ENCODE results near the gene SGO2. TPM values are rescaled to one million over a fixed set of nuclear protein-coding genes. Genes with fewer than 3 reads are reported as not detected.
"Not testable (repeated sequence)": the region's sequence is repeated elsewhere in the genome, so short reads cannot be mapped to it uniquely, and the experiment has no call there.

The SGO2 gene
- polyA plus RNA-seq, 2 donors: 1.3 to 2.5 TPM

GRCh38 chr2:200600549-200601225, 74.7 kb downstream of the SGO2 start:
- Histone ChIP-seq H3K36me3 (ENCODE audit: control insufficient read depth in 2 of 2, insufficient read depth in 2 of 2, low read length in 1 of 2) (no peaks in the 10 kb centered on the region), H3K4me3 (ENCODE audit: low read depth in 1 of 2, low read length in 2 of 2) (no peak overlapping the region), H3K4me1 (ENCODE audit: control insufficient read depth in 2 of 2, insufficient read depth in 2 of 2, low read length in 1 of 2) (no peaks in the 10 kb centered on the region), H3K27me3 (ENCODE audit: control insufficient read depth in 1 of 2, insufficient read depth in 2 of 2, low read length in 2 of 2) (no peaks in the 10 kb centered on the region), H3K27ac (ENCODE audit: low read depth in 2 of 2, low read length in 1 of 2) (no peak overlapping the region), H3K9me3 (ENCODE audit: control insufficient read depth in 2 of 2, insufficient read depth in 1 of 2, low read depth in 1 of 2, low read length in 1 of 2) (no peaks in the 10 kb centered on the region)
- 75 to 77% methylated on average over 7 of the region's 7 CpGs for WGBS, 2 donors

- Histone ChIP-seq H3K27ac (ENCODE audit: low read depth in 2 of 2, low read length in 1 of 2) (no peak overlapping the region), H3K36me3 (ENCODE audit: control insufficient read depth in 2 of 2, insufficient read depth in 2 of 2, low read length in 1 of 2) (no peaks in the 10 kb centered on the region), H3K27me3 (ENCODE audit: control insufficient read depth in 1 of 2, insufficient read depth in 2 of 2, low read length in 2 of 2) (no peaks in the 10 kb centered on the region), H3K4me1 (ENCODE audit: control insufficient read depth in 2 of 2, insufficient read depth in 2 of 2, low read length in 1 of 2) (no peaks in the 10 kb centered on the region), H3K4me3 (ENCODE audit: low read depth in 1 of 2, low read length in 2 of 2) (no peak overlapping the region), H3K9me3 (ENCODE audit: control insufficient read depth in 2 of 2, insufficient read depth in 1 of 2, low read depth in 1 of 2, low read length in 1 of 2) (no peaks in the 10 kb centered on the region)
- WGBS, 2 donors: 93 to 94% methylated on average over 4 of the region's 4 CpGs
These were observed 76.6 kb downstream of the SGO2 start for GRCh38 chr2:200602584-200602983.

GRCh38 chr2:200603972-200604371, 78.0 kb downstream of the SGO2 start:
- Histone ChIP-seq H3K36me3 (ENCODE audit: control insufficient read depth in 2 of 2, insufficient read depth in 2 of 2, low read length in 1 of 2) (no peaks in the 10 kb centered on the region), H3K27me3 (ENCODE audit: control insufficient read depth in 1 of 2, insufficient read depth in 2 of 2, low read length in 2 of 2) (no peaks in the 10 kb centered on the region), H3K9me3 (ENCODE audit: control insufficient read depth in 2 of 2, insufficient read depth in 1 of 2, low read depth in 1 of 2, low read length in 1 of 2) (no peaks in the 10 kb centered on the region), H3K4me1 (ENCODE audit: control insufficient read depth in 2 of 2, insufficient read depth in 2 of 2, low read length in 1 of 2) (peaks cover 0 to 2% of the 10 kb centered on the region in 2 donors), H3K4me3 (ENCODE audit: low read depth in 1 of 2, low read length in 2 of 2) (no peak overlapping the region), H3K27ac (ENCODE audit: low read depth in 2 of 2, low read length in 1 of 2) (no peak overlapping the region)
- 52 to 74% methylated on average over 3 of the region's 3 CpGs for WGBS, 2 donors

DNA sequence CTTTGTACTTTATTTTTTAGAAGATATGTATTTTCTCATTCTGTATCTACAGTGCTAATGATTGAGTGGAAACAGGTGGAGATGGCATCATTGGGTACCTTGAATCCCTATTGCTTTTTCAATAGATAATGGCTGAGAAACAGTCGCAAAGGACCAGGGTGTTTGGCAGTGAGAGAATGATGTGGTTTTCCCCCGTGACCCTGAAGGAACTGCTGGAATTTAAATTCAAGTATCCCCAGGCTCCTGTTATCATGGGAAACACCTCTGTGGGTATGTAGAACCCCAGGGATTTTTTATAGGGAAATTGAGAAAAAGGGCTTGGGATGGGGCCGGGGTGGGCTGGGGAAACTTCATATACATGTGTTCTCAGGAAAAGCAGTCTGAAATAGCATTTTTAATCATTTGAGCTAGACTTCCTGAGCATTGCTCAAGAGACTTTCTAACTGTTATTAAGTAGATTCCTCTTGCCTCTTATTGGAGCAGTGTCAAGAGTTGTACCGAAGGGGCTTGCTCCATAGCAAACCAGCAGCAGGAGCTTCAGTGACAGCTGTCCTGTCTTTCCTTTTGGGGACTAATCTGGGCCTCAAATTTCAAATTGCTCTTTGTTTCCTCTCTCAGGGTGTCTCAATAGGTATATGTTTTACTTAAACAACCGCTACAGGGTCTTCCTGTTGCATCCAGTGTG, 78.7 kb downstream of the SGO2 start:
- Histone ChIP-seq H3K9me3 (ENCODE audit: control insufficient read depth in 2 of 2, insufficient read depth in 1 of 2, low read depth in 1 of 2, low read length in 1 of 2) (no peaks in the 10 kb centered on the region), H3K36me3 (ENCODE audit: control insufficient read depth in 2 of 2, insufficient read depth in 2 of 2, low read length in 1 of 2) (no peaks in the 10 kb centered on the region), H3K4me3 (ENCODE audit: low read depth in 1 of 2, low read length in 2 of 2) (no peak overlapping the region), H3K27me3 (ENCODE audit: control insufficient read depth in 1 of 2, insufficient read depth in 2 of 2, low read length in 2 of 2) (no peaks in the 10 kb centered on the region), H3K4me1 (ENCODE audit: control insufficient read depth in 2 of 2, insufficient read depth in 2 of 2, low read length in 1 of 2) (peaks cover 0 to 2% of the 10 kb centered on the region in 2 donors), H3K27ac (ENCODE audit: low read depth in 2 of 2, low read length in 1 of 2) (no peak overlapping the region)
- WGBS, 2 donors: 70 to 74% methylated on average over 5 of the region's 5 CpGs

DNA sequence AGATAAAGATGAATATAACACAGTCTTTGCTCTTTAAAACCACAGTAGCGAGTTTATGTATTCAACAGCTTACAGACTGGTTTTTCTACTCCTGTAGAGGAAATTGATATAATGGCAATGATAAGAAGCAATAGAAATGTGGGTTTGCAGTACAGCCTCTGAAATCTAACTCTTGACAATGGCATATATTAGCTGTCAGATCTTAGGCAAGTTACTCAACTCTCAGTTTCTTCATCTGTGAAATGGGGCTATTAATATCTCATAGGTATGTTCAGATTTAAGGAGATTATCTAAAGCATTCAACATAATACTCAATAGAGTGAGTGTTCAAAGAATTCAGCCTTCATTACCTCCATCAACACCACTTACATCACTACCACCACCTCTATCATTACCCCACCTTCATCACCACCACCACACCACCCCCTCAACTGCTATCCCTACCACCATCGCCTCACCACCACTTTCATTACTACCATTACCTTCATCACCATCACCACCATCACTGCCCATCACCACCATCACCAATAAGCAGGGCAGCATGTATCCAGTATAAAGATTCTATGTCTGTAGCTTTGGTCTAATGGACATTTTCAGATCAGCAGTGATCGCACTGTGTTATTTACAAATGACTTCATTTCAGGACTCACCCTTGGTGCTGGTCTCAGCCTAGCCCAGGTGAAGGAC, 82.5 kb downstream of the SGO2 start:
- 61 to 72% methylated on average over 3 of the region's 3 CpGs for WGBS, 2 donors
- Histone ChIP-seq H3K4me1 (ENCODE audit: control insufficient read depth in 2 of 2, insufficient read depth in 2 of 2, low read length in 1 of 2) (peaks cover 0 to 2% of the 10 kb centered on the region in 2 donors), H3K27ac (ENCODE audit: low read depth in 2 of 2, low read length in 1 of 2) (no peak overlapping the region), H3K9me3 (ENCODE audit: control insufficient read depth in 2 of 2, insufficient read depth in 1 of 2, low read depth in 1 of 2, low read length in 1 of 2) (no peaks in the 10 kb centered on the region), H3K36me3 (ENCODE audit: control insufficient read depth in 2 of 2, insufficient read depth in 2 of 2, low read length in 1 of 2) (no peaks in the 10 kb centered on the region), H3K27me3 (ENCODE audit: control insufficient read depth in 1 of 2, insufficient read depth in 2 of 2, low read length in 2 of 2) (no peaks in the 10 kb centered on the region), H3K4me3 (ENCODE audit: low read depth in 1 of 2, low read length in 2 of 2) (no peak overlapping the region)

- Histone ChIP-seq H3K4me3 (ENCODE audit: low read depth in 1 of 2, low read length in 2 of 2) (no peak overlapping the region), H3K9me3 (ENCODE audit: control insufficient read depth in 2 of 2, insufficient read depth in 1 of 2, low read depth in 1 of 2, low read length in 1 of 2) (no peaks in the 10 kb centered on the region), H3K27ac (ENCODE audit: low read depth in 2 of 2, low read length in 1 of 2) (no peak overlapping the region), H3K4me1 (ENCODE audit: control insufficient read depth in 2 of 2, insufficient read depth in 2 of 2, low read length in 1 of 2) (peaks cover 0 to 2% of the 10 kb centered on the region in 2 donors), H3K36me3 (ENCODE audit: control insufficient read depth in 2 of 2, insufficient read depth in 2 of 2, low read length in 1 of 2) (no peaks in the 10 kb centered on the region), H3K27me3 (ENCODE audit: control insufficient read depth in 1 of 2, insufficient read depth in 2 of 2, low read length in 2 of 2) (no peaks in the 10 kb centered on the region)
These were observed 83.1 kb downstream of the SGO2 start for GRCh38 chr2:200609028-200609614.

DNA sequence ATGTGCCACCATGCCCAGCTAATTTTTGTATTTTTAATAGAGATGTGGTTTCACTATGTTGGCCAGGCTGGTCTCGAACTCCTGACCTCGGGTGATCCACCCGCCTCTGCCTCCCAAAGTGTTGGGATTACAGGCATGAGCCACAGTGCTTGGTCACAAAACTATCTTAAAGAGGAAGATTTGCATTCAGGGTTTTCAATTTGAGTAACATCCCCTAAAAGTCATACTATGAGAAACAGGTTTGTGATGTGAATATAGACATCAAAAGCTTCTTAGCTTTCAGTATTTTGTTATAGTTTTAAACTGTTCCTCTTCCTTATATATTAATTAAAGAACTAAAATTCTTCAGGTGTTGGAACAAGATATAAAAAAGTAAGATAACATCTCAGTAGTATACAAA, 84.2 kb downstream of the SGO2 start:
- H3K4me1 ChIP-seq (ENCODE audit: control insufficient read depth in 2 of 2, insufficient read depth in 2 of 2, low read length in 1 of 2); H3K36me3 ChIP-seq (ENCODE audit: control insufficient read depth in 2 of 2, insufficient read depth in 2 of 2, low read length in 1 of 2); H3K4me3 ChIP-seq (ENCODE audit: low read depth in 1 of 2, low read length in 2 of 2); H3K27me3 ChIP-seq (ENCODE audit: control insufficient read depth in 1 of 2, insufficient read depth in 2 of 2, low read length in 2 of 2); H3K27ac ChIP-seq (ENCODE audit: low read depth in 2 of 2, low read length in 1 of 2); H3K9me3 ChIP-seq (ENCODE audit: control insufficient read depth in 2 of 2, insufficient read depth in 1 of 2, low read depth in 1 of 2, low read length in 1 of 2): not testable (repeated sequence)
- 83 to 89% methylated on average over 3 of the region's 3 CpGs for WGBS, 2 donors

- Histone ChIP-seq H3K4me3 (ENCODE audit: low read depth in 1 of 2, low read length in 2 of 2) (no peak overlapping the region), H3K4me1 (ENCODE audit: control insufficient read depth in 2 of 2, insufficient read depth in 2 of 2, low read length in 1 of 2) (peaks cover 0 to under 1% of the 10 kb centered on the region in 2 donors), H3K36me3 (ENCODE audit: control insufficient read depth in 2 of 2, insufficient read depth in 2 of 2, low read length in 1 of 2) (no peaks in the 10 kb centered on the region), H3K27me3 (ENCODE audit: control insufficient read depth in 1 of 2, insufficient read depth in 2 of 2, low read length in 2 of 2) (no peaks in the 10 kb centered on the region), H3K9me3 (ENCODE audit: control insufficient read depth in 2 of 2, insufficient read depth in 1 of 2, low read depth in 1 of 2, low read length in 1 of 2) (no peaks in the 10 kb centered on the region), H3K27ac (ENCODE audit: low read depth in 2 of 2, low read length in 1 of 2) (no peak overlapping the region)
- WGBS, 2 donors: 83 to 86% methylated on average over 4 of the region's 4 CpGs
These were observed 87.7 kb downstream of the SGO2 start for GRCh38 chr2:200613692-200614091.

DNA sequence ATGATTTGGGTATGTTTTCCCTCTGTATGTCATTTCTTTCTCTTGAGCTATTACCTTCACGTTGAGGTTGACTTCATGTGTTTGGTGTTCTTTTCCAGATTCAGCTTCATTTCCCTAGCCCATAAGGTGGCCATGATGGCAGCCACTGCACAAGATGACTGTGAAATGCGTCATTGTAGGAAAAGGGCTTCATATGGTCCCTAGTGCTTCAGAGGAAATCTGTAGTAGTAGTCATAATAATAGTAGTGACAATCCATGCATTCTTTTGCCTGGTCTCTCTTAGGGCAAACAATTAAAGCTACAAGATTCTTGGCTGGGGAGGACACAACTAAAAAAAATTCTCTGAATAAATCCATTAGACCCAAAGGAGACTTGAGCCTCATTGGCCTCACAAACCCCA, 88.2 kb downstream of the SGO2 start:
- H3K4me3 ChIP-seq (ENCODE audit: low read depth in 1 of 2, low read length in 2 of 2): no peak overlapping the region
- WGBS, 2 donors: 77 to 84% methylated on average over 2 of the region's 2 CpGs

More for the DNA sequence above, 88.2 kb downstream of the SGO2 start:
- H3K9me3 ChIP-seq (ENCODE audit: control insufficient read depth in 2 of 2, insufficient read depth in 1 of 2, low read depth in 1 of 2, low read length in 1 of 2): peaks cover 0 to 2% of the 10 kb centered on the region in 2 donors
- no peaks in the 10 kb centered on the region for H3K27me3 ChIP-seq (ENCODE audit: control insufficient read depth in 1 of 2, insufficient read depth in 2 of 2, low read length in 2 of 2)
- H3K27ac ChIP-seq (ENCODE audit: low read depth in 2 of 2, low read length in 1 of 2): no peak overlapping the region
- H3K36me3 ChIP-seq (ENCODE audit: control insufficient read depth in 2 of 2, insufficient read depth in 2 of 2, low read length in 1 of 2): no peaks in the 10 kb centered on the region
- H3K4me1 ChIP-seq (ENCODE audit: control insufficient read depth in 2 of 2, insufficient read depth in 2 of 2, low read length in 1 of 2): no peaks in the 10 kb centered on the region

Data from esophagus (tissue), 2 donors.